Fibroblast of skin of left biceps (primary cell): Measurements from ENCODE around the gene SLC35A1.
"Not testable (repeated sequence)": the region's sequence is repeated elsewhere in the genome, so short reads cannot be mapped to it uniquely, and the experiment has no call there.

Experiments used
- DNase-seq, 2 experiments: peaks; one replicate each; pipeline ENCODE4 v3.0.0-alpha.2; 2013; ENCODE audit warnings: low read depth in 2 of 2

The SLC35A1 gene

DNA sequence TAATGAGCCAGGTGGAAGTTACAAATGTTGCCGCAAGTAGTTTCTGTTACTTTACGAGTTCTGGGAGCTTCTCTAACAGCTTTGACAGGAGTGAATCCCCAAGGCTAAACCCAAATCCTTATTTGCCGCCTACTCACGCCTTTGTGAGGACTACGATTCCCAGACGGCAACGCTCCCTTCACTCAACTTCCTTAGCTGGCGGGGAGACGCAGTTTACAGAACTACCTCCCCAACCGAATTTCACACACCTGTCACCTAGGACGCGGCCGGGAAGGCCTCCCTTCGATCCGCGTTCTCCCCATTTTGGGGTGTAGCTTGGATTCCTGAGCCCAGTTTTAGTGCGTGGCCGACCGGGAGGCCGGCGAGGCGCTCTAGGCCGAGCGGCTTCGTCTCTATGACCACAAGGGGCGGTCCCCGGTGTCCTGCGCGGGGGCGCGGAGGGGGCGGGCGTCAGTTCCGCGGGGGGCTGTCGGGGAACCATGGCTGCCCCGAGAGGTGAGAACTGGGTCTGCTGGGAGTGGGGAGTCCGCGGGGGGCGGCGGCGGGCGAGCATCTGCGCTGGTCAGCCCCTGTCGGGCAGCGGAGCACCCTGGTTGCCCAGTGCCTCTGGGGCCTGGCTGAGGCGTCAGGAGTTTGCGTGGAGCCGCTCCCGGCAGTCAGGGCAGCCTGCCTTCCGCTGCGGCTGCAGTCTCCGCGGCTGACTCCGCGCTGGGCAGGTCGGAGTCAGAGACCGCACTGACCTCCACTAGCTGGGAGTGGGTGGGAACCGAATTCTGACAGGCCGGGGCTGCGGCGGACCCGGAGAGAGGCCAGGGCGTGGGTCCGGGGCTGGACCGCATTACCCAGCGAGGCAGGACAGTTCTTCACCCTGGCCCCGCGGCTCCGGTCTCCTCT lies at the start of gene SLC35A1:
TSS of gene SLC35A1 (plus strand) at position 450 of the 894 bp plus-strand sequence. CDS start at position 480, 30 bp downstream.
- peak; percentile 47 for DNase-seq

- no peak for DNase-seq
These were observed 46.0 kb upstream of the SLC35A1 start for GRCh38 chr6:87426789-87427188.

- no peak for DNase-seq
These were observed 42.3 kb upstream of the SLC35A1 start for GRCh38 chr6:87430499-87430898.

DNA sequence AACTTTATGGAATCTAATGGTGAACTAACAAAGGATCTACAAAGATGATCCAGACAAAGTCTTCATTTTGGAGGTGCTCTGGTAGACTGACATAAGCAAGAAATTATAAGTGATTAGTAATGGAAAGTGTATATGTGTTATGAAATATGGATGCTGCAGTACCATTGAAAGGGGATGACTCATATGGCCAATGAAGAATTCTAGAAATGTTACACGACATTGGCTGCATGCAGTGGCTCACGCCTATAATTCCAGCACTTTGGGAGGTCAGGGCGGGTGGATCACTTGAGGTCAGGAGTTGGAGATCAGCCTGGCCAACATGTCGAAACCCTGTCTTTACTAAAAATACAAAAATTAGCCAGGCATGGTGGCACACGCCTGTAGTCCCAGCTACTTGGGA lies 41.5 kb upstream of the SLC35A1 start:
- DNase-seq = no peak

DNA sequence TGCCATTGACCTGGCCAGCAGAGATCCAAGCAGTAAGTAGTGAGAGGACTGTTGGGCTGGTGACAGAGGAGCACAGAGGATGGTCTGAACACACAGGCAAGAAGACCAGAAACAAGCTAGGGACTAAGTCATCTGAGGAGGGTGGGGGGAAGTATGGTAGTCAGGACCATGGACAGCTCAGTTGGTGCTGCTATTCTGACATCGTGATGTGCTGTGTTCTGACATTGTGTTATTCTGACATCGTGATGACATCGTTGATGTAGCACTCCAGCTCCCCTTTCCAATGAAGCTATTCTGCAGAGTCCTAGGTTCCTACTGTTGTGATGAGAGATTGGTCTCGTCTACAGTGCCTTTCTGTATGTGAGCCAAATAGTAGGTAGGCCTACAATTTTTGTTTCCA lies 36.3 kb upstream of the SLC35A1 start:
- peak; percentile 18 to 23 for DNase-seq

DNA sequence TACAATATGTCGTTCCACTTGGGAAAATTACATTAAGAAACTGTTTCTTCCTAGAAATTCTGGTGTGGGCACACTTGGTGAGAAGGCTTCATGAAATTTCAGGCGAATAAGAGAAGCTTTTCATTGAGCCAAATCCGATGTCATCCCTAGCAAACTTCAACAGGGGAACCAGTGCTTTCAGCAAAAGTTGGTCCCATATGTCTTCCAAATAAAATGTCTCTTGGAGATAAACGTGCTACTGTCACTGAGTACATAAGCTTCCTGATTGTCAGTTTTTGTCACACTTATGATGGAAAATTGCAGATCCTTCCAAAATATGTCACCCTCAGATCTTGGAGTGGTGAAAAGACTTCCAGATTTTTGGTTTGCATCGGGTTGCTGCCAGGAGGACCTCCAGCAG lies 31.1 kb upstream of the SLC35A1 start:
- DNase-seq = no peak

DNA sequence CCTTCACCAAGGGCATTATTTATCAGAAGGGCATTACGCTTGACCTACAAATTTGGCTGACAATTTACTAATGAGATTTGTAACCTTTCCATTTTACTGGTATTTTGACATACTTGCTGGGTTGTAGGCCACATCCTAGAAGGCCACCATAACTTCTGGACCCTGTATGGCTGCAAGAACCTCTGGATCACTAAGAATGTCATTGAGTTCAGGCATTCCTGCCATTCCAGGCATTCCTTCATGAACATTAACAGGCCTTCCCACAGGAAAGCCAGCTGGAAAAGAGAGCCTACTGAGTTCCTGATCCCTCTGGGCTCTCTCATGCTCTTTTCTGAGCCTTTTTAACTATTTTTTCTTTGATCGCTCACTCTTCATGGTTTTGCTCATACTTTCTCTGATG lies 28.4 kb upstream of the SLC35A1 start:
- DNase-seq = no peak

DNA sequence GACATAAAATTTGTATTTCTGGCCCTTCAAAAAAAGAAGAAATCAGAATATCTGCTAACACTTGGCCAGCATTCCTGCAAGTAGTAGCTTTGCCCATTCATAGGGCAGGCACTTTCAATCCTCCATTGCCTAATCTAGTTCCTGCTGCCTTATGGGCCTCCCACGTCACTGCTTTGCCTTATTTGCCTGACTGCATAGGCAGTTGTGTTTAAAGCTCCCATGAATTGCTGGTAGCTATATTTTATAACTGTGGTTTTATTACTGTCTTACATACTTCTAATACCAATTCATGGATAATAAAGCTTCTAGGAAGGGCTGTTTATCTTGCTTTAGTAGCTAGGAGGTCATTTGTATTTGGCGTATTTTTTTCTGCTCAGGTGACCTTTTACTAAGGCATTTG lies 7.7 kb upstream of the SLC35A1 start:
- DNase-seq = no peak

- DNase-seq = peak in 1 of 2 experiments; percentile 3
These were observed 687 bp downstream of the SLC35A1 start for GRCh38 chr6:87473419-87473903.

DNA sequence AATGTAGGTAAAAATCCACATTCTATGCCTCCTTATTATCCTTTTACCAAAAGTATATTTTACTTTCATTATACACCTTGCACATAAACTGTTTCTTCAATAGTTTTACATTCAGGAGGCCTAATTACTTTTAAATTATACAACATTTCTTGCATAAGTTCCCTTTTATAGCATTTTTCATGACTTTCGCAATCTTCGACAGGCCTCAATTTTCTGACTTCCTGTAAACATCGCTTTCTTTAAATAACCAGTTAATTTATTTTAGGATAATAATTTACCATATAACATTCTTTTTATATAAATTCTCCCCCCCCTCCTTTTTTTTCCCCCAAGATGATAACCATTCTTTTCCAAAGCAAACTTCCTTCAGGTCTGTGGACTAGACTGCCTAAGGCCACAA lies 9.2 kb downstream of the SLC35A1 start:
- no peak for DNase-seq

- no peak for DNase-seq
These were observed 9.6 kb downstream of the SLC35A1 start for GRCh38 chr6:87482366-87482765.

- DNase-seq = no peak
These were observed 11.2 kb downstream of the SLC35A1 start for GRCh38 chr6:87483929-87484328.

- no peak for DNase-seq
These were observed 11.7 kb downstream of the SLC35A1 start for GRCh38 chr6:87484491-87484890.

DNA sequence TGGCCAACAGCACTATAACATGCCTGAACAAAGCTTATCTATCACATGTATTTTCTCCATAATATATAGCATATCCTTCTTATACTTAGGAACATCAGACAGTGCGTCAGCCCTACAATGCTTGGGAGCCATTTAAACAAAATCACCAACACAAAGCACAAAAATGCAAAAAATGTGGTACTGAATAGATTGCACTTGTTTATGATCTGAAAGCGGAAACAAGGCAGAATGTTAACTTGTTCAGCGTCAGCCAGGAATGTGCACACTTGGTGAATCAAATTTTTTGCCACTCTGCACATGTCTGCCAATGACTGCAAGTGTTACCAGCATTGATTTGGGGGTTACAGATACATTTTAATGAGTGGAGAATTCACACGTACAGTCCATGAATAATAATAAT lies 14.8 kb downstream of the SLC35A1 start:
- no peak for DNase-seq

DNA sequence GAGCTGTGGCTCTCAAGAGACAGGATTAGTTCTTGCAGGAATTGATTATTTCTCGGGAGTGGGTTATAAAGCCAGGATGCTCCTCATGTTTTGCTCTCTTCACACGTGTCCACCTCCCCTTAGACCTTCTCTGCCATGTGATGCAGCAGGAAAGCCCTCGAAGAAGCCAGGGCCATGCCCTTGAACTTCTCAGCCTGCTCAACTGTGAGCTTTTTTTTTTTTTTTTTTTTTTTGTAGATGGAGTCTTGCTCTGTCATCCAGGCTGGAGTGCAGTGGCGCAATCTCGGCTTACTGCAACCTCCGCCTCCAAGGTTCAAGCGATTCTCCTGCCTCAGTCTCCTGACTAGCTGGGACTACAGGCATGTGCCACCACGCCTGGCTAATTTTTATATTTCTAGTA lies 16.6 kb downstream of the SLC35A1 start:
- DNase-seq = not testable (repeated sequence)

- DNase-seq = no peak
These were observed 22.1 kb downstream of the SLC35A1 start for GRCh38 chr6:87494761-87495422.

- DNase-seq = no peak
These were observed 25.3 kb downstream of the SLC35A1 start for GRCh38 chr6:87498048-87498447.

DNA sequence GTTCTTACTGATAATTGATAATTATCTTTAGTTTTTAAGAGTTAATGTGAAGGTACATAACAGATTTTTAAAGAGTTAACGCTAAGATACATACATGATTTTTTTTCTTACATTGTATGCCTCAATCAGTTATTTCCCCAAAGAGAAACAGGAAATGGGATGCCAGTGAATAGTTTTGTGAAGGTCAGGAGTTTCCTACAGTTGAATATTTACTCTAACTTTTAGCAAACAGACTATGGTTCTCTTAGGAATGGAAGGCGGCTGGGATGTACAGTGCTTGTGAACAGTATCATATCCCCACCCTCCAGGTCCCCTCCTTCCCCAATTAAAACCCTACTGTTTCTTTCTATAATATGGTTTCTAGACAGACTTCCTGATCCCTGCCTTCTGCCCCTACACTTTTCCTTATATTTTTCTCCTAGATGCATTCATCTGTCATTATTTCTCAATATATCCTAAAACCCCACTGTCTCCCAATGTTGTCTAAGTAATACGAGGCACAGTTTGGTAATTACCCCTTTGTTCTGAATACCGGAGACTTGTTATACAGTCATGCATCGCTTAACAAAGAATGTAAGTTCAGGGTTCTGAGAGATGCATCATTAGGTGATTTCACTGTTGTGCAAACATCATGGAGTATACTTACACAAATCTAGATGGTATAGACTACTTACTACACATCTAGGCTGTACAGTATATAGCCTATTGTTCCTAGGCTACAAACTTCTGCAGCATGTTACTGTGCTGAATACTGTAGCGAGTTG lies 29.2 kb downstream of the SLC35A1 start:
- DNase-seq = no peak

DNA sequence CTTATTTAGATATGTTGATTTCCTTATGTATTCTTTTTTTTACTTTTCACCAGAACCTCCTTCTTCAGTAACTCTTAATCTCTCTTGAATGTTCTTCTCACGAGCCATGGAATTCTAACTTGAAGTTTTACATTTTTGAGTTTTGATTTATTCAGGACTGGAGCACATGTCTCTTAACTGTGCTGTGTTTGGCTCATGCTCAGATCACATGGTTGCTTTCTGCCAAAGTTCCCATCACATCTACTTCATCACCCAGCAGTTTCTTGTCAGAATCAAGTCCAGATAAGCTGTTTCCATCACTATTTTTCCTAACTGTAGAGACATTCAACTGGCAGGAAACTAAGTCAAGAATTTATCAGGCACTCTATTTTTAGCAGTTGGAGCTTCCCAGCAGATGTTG lies 31.7 kb downstream of the SLC35A1 start:
- DNase-seq = peak in 1 of 2 experiments; percentile 8

- no peak for DNase-seq
These were observed 42.1 kb downstream of the SLC35A1 start for GRCh38 chr6:87514831-87515230.

DNA sequence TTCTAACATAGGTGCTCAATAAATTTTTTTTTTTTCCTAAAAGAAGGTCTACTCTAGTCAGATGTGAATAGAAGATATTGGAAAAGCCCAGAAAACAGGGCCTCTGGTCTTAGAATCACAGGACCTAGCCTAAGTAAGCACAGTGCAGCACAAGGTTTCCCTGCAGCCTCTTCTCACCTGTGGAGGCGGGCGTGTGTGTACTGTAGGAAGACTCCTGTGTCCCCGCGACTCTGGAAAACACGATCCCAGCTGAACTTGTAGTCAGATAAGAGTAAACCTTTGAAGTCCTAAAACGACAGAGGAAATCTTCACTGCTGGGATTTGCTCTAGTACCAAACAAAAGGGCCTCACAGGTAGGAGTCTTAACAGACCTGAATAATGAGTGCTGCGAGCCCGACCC lies 45.7 kb downstream of the SLC35A1 start:
- DNase-seq = no peak

DNA sequence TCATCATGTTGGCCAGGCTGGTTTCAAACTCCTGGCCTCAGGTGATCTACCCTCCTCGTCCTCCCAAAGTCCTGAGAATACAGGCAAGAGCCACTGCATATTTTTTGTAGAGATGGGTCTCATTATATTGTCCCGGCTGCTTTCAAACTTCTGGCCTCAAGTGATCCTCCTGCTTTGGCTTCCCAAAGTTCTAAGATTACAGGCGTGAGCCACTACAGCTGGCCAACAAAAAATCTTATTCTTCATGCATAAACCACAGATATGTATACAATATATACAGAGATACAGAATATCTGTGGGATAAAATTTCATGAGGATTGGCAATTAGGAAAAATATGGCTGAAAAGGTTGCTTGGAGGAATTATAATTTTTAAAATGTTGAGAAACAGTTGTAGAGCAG lies 49.9 kb downstream of the SLC35A1 start:
- no peak for DNase-seq
